ENCODE data around the gene MYO5C.
"Not testable (repeated sequence)": the region's sequence is repeated elsewhere in the genome, so short reads cannot be mapped to it uniquely, and the experiment has no call there.

MYO5C gene

DNA sequence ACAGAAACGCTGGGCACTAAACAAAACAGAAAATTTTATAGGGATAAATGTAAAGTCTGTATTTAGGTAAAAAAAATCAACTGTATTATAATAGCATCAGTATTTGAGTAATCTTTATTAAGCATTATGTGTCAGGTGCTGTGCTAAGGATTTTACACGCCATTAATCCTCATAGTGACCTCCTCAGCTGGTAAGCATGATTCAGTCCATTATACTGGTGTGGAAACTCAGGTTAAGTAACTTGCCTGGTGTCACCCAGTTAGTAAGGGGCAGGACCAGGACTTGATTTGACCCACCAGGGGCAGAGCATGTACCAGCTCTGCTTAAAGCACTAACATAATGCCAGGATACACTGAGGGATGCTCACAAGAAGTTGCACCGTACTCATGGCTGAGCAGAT is 4.8 kb downstream of the MYO5C start:
- Mint-ChIP-seq H3K27me3 (ENCODE audit: low read depth) (peaks cover 33% of the 10 kb centered on the region), H3K27ac (no peak overlapping the region), H3K4me1 (ENCODE audit: low read depth) (peaks cover 28% of the 10 kb centered on the region), H3K4me3 (no peak overlapping the region), H3K9me3 (no peaks in the 10 kb centered on the region), H3K36me3 (ENCODE audit: low read depth) (no peaks in the 10 kb centered on the region)

DNA sequence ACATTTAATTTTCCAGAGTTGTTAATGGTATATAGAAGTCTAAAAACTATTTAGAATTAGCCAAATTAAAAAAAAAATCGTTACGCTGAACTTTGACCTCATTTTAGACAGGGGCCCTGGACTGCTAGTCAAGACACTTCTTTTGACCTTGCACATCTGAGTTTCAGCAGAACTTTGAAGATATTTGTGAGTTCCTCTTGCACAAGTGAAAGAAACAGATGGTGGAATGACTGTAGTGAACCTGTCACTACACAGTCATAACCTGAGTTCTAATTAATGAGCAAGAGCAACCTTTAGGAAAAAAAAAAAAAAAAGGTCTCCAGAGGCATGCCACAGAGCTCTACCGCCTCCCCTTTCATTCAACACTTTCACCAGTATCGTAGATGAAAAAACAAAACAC is 5.3 kb downstream of the MYO5C start:
- H3K27ac Mint-ChIP-seq, result no peak overlapping the region
- no peaks in the 10 kb centered on the region for H3K36me3 Mint-ChIP-seq (ENCODE audit: low read depth)
- H3K9me3 Mint-ChIP-seq, result no peaks in the 10 kb centered on the region
- H3K27me3 Mint-ChIP-seq (ENCODE audit: low read depth), result peaks cover 32% of the 10 kb centered on the region
- H3K4me1 Mint-ChIP-seq (ENCODE audit: low read depth), result peaks cover 27% of the 10 kb centered on the region
- no peak overlapping the region for H3K4me3 Mint-ChIP-seq

DNA sequence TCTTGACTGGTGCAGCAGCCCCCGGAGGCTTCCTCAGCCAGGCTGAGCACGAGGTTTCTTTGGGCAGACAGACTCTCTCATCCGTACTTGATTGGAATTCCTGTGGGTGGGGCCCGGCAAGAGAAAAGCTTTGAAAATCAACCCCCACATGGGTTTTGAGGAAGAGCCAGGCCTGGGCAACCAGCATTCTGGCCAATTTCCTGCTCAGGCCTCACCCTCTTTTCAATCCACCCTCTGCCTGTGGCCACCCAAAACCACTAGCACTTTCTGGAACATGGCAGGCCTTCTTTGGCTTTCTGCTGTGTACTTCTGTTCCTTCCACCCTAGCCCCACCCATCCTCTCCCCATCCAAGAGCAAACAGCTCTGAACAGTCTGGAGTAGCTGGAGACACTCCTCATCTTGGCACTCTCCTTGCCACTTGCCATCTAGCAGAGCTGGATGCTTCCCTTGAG is 5.9 kb downstream of the MYO5C start:
- H3K4me3 Mint-ChIP-seq, result no peak overlapping the region
- H3K27me3 Mint-ChIP-seq (ENCODE audit: low read depth), result peaks cover 27% of the 10 kb centered on the region
- H3K4me1 Mint-ChIP-seq (ENCODE audit: low read depth), result peaks cover 27% of the 10 kb centered on the region
- no peak overlapping the region for H3K27ac Mint-ChIP-seq
- H3K9me3 Mint-ChIP-seq, result no peaks in the 10 kb centered on the region
- H3K36me3 Mint-ChIP-seq (ENCODE audit: low read depth), result no peaks in the 10 kb centered on the region

GRCh38 chr15:52288986-52289385 is 6.6 kb downstream of the MYO5C start:
- peaks cover 24% of the 10 kb centered on the region for H3K4me1 Mint-ChIP-seq (ENCODE audit: low read depth)
- peaks cover 25% of the 10 kb centered on the region for H3K27me3 Mint-ChIP-seq (ENCODE audit: low read depth)
- H3K4me3 Mint-ChIP-seq, result no peak overlapping the region
- H3K9me3 Mint-ChIP-seq, result no peaks in the 10 kb centered on the region
- no peaks in the 10 kb centered on the region for H3K36me3 Mint-ChIP-seq (ENCODE audit: low read depth)
- no peak overlapping the region for H3K27ac Mint-ChIP-seq

DNA sequence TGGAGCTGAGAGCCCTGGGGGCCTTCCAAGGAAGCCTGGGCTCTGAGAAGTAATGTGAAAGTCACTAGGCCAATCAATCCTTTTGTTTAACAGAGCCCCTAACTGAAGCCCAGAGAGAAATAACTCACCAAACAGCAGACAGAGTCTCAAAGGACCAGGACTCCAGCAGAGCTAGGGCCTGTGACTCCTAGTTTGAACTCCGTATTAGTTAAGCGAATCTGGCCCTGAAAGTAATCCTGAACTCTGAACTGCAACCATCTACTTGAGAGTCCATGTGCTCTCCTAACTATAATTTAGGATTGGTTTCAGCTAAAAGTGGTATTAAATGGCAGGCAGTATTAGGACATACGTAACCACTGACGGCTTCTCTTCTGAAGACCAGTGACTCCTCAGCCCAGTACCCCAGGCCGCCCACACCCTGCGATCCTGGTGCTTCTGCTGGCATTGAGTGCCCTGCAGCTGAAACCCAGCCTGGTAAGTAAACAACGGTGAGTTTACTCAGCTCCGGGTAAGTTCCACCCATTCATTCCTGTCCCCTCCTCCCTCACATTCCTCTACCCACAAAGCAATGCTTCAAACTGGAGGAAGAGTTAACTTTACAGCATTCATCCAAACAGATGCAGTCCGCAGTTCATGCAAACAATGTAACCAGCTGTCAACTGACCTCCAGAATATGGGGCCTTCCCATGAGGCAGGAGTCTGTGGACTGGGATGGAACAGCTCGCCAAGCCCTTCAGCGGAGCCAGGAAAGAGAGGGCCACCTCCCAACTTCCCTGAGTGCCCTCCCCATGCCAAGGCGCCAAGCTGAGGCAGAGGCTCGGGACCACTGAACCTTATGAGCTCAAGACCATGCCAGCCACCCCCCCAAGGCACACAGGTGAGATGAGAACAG is 7.3 kb downstream of the MYO5C start:
- H3K36me3 Mint-ChIP-seq (ENCODE audit: low read depth), result no peaks in the 10 kb centered on the region
- H3K27me3 Mint-ChIP-seq (ENCODE audit: low read depth), result peaks cover 20% of the 10 kb centered on the region
- H3K4me3 Mint-ChIP-seq, result no peak overlapping the region
- H3K4me1 Mint-ChIP-seq (ENCODE audit: low read depth), result peaks cover 18% of the 10 kb centered on the region
- H3K27ac Mint-ChIP-seq, result no peak overlapping the region
- no peaks in the 10 kb centered on the region for H3K9me3 Mint-ChIP-seq

GRCh38 chr15:52287114-52287513 is 8.5 kb downstream of the MYO5C start:
- H3K27ac Mint-ChIP-seq, result no peak overlapping the region
- H3K27me3 Mint-ChIP-seq (ENCODE audit: low read depth), result peaks cover 10% of the 10 kb centered on the region
- H3K9me3 Mint-ChIP-seq, result no peaks in the 10 kb centered on the region
- no peaks in the 10 kb centered on the region for H3K36me3 Mint-ChIP-seq (ENCODE audit: low read depth)
- peaks cover 16% of the 10 kb centered on the region for H3K4me1 Mint-ChIP-seq (ENCODE audit: low read depth)
- no peak overlapping the region for H3K4me3 Mint-ChIP-seq

DNA sequence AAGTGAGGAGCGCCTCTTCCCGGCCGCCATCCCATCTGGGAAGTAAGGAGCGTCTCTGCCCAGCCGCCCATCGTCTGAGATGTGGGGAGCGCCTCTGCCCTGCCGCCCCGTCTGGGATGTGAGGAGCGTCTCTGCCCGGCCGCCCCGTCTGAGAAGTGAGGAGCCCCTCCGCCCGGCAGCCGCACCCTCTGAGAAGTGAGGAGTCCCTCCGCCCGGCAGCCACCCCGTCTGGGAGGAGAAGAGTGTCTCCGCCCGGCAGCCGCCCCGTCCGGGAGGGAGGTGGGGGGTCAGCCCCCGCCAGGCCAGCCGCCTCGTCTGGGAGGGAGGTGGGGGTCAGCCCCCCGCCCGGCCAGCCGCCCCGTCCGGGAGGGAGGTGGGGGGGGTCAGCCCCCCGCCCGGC is 9.7 kb downstream of the MYO5C start:
- H3K9me3 Mint-ChIP-seq; H3K27ac Mint-ChIP-seq; H3K36me3 Mint-ChIP-seq (ENCODE audit: low read depth); H3K4me3 Mint-ChIP-seq: not testable (repeated sequence)
- H3K4me1 Mint-ChIP-seq (ENCODE audit: low read depth), result peaks cover 12% of the 10 kb centered on the region
- H3K27me3 Mint-ChIP-seq (ENCODE audit: low read depth), result peaks cover 10% of the 10 kb centered on the region

DNA sequence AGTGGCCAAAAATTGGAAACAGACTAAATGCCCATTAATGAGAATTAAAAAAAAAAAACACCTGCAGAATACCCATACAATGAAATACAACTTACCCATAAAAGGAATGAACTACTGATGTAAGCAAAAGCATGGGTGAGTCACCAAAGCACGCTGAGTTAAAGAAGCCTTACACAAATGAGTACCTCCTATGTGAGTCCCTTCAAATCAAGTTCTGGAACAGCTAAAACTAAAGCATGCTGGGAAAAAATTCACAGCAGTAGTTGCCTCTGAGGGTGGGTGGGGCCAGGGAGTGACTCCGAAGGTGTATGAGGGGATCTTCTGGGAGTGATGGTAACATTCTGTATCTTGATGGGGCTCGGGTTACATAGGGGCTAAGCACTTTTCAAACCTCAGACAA is 11.4 kb downstream of the MYO5C start:
- no peak overlapping the region for H3K4me3 Mint-ChIP-seq
- H3K36me3 Mint-ChIP-seq (ENCODE audit: low read depth), result no peaks in the 10 kb centered on the region
- no peak overlapping the region for H3K27ac Mint-ChIP-seq

DNA sequence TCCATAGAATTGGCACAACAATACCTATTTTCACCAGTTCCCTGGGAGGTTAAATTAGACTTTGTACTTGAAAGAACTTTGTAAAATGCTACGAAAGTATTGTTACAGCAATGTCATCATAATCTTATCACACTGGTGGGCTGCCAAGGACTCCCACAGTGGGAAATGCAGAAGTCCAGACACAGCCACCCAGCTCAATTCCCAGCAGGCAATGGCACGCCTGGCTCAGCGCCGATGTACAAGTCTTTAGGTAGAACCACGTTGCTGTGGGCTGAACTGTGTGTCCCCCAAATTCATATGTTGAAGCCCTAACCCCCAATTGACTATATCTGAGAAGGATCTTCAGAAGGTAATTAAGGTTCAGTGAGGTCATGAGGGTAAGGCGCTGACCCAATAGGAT is 12.3 kb downstream of the MYO5C start:
- no peak overlapping the region for H3K4me3 Mint-ChIP-seq
- H3K27me3 Mint-ChIP-seq (ENCODE audit: low read depth), result peaks cover 10% of the 10 kb centered on the region
- H3K27ac Mint-ChIP-seq, result no peak overlapping the region
- no peaks in the 10 kb centered on the region for H3K4me1 Mint-ChIP-seq (ENCODE audit: low read depth)
- H3K9me3 Mint-ChIP-seq, result no peaks in the 10 kb centered on the region
- H3K36me3 Mint-ChIP-seq (ENCODE audit: low read depth), result no peaks in the 10 kb centered on the region

More for the DNA sequence above, 11.4 kb downstream of the MYO5C start:
- peaks cover 10% of the 10 kb centered on the region for H3K27me3 Mint-ChIP-seq (ENCODE audit: low read depth)
- peaks cover 1% of the 10 kb centered on the region for H3K4me1 Mint-ChIP-seq (ENCODE audit: low read depth)
- H3K9me3 Mint-ChIP-seq, result no peaks in the 10 kb centered on the region

DNA sequence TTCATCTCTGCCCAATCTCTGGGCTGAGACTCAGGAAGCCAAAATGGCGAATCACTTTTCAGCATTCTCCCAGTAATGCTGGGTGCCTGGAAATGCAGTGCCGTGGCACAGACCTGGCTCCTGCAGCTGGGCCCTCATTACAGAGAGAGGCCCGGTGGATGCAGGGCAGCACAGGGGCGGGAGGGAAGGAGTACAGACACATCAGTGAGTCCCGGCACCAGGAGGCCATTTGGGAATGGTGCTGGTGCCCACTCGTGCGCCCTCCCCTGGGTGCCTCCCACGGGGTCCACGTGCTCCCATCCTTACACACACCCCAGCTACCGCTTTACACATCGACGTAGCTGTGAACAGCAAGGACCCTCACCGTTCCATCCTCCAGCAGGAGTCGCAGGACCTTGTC is 13.2 kb downstream of the MYO5C start:
- Mint-ChIP-seq H3K4me3 (no peak overlapping the region), H3K9me3 (no peaks in the 10 kb centered on the region), H3K36me3 (ENCODE audit: low read depth) (no peaks in the 10 kb centered on the region), H3K27me3 (ENCODE audit: low read depth) (peaks cover 10% of the 10 kb centered on the region), H3K4me1 (ENCODE audit: low read depth) (no peaks in the 10 kb centered on the region), H3K27ac (no peak overlapping the region)

DNA sequence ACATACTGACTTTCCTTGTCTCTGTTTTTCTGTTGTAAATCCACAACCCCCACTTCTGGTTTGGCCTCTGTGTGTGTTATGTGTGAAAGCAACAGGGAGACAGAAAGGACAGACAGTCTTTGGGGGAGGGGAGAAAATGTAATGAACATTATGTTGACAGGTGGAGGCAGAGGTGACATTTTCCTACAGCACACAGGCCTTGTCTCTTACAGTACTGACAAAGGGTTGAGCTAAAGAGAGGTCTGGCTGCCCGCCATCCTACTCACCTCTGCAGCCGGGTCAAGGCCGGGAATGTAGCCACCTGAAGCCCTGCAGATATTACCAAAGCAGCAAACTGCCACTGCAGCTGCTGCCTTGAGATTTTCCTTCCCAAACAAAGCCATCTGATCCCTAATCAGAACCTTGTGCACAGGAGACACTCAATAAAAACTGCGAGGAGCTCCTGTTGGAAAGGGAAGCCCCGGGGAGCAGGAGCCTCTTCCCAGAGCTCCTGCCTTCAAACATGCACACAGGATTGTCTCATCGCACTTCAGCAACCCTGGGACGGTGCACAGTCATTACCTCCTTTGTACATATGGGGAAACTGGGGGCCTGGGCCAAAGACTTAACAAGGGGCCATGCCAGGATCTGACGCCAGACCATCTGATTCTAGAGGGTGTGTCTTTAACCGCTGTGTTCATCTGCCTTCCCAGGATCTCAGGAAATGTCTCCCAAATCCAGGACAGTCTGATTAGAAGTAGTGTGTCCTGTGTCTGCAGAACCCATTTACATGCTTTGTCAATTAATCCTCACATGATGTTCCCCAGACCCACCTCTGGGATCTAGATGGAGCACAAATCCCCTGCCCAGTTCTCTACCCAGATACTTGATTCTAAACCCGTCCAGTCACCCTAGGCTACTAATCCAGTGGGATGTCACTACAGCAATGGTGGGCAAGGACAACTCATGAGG is 14.2 kb downstream of the MYO5C start:
- Mint-ChIP-seq H3K27me3 (ENCODE audit: low read depth) (peaks cover 7% of the 10 kb centered on the region), H3K36me3 (ENCODE audit: low read depth) (no peaks in the 10 kb centered on the region), H3K4me3 (no peak overlapping the region), H3K4me1 (ENCODE audit: low read depth) (no peaks in the 10 kb centered on the region), H3K9me3 (no peaks in the 10 kb centered on the region), H3K27ac (no peak overlapping the region)

- Mint-ChIP-seq H3K36me3 (ENCODE audit: low read depth) (no peaks in the 10 kb centered on the region), H3K27me3 (ENCODE audit: low read depth) (peaks cover 12% of the 10 kb centered on the region), H3K27ac (no peak overlapping the region), H3K9me3 (no peaks in the 10 kb centered on the region), H3K4me1 (ENCODE audit: low read depth) (no peaks in the 10 kb centered on the region), H3K4me3 (no peak overlapping the region)
These were observed 15.1 kb downstream of the MYO5C start for GRCh38 chr15:52280326-52281084.

GRCh38 chr15:52278636-52279367 is 16.8 kb downstream of the MYO5C start:
- no peaks in the 10 kb centered on the region for H3K36me3 Mint-ChIP-seq (ENCODE audit: low read depth)
- H3K27ac Mint-ChIP-seq, result no peak overlapping the region

GRCh38 chr15:52278135-52278534 is 17.5 kb downstream of the MYO5C start:
- Mint-ChIP-seq H3K4me1 (ENCODE audit: low read depth) (no peaks in the 10 kb centered on the region), H3K36me3 (ENCODE audit: low read depth) (no peaks in the 10 kb centered on the region), H3K9me3 (no peaks in the 10 kb centered on the region), H3K27ac (no peak overlapping the region), H3K27me3 (ENCODE audit: low read depth) (peaks cover 27% of the 10 kb centered on the region), H3K4me3 (no peak overlapping the region)

More at GRCh38 chr15:52278636-52279367, 16.8 kb downstream of the MYO5C start:
- H3K4me1 Mint-ChIP-seq (ENCODE audit: low read depth), result no peaks in the 10 kb centered on the region
- no peaks in the 10 kb centered on the region for H3K9me3 Mint-ChIP-seq
- H3K27me3 Mint-ChIP-seq (ENCODE audit: low read depth), result peaks cover 22% of the 10 kb centered on the region
- H3K4me3 Mint-ChIP-seq, result no peak overlapping the region

Measured in T-helper 1 cell treated with Interleukin-12 subunit alpha and Interleukin-12 subunit beta and Interleukin-4 antibody, amounts not matched to agents 30 μg/mL and 1 μg/mL, for 36 hours (primary cell).